K562 (cell line): ENCODE results near the gene NFKB2. TPM values are rescaled to one million over a fixed set of nuclear protein-coding genes. Genes with fewer than 3 reads are reported as not detected.

Experiments
- ATAC-seq: fragments of 200-7000 bp; cut with Tn5 transposase; 3 replicates; pipeline ENCODE4 v1.9.1; 2020; ENCODE audit warnings: moderate library complexity
- BruUV-seq: library from RNA; stranded (reverse); fragments of 400-500 nt; replicated peaks from 2 replicates; lab custom pipeline; 2021; lab: Mats Ljungman, UMichigan
- CTCF ChIA-PET: fragments of 300-600 bp; formaldehyde crosslinking; extraction: SDS; loops from one replicate; lab custom pipeline; 2021; ENCODE audit warnings: low intra/inter-chr PET ratio; lab: Yijun Ruan, JAX
- POLR2A ChIA-PET: fragments of 300-600, 350-650 bp; sonication (Branson Sonifier 250); formaldehyde crosslinking; extraction: SDS; loops from one replicate; lab custom pipeline; 2021; ENCODE audit warnings: antibody characterized with exemption, inconsistent platforms; lab: Yijun Ruan, JAX
- DNase-seq, 4 experiments: peaks; one replicate each; pipeline versions ENCODE4 v3.0.0 to v3.0.0-alpha.2; 2011 to 2018; ENCODE audit warnings: low spot score in 3 of 4, mixed read lengths in 3 of 4; ENCODE audit errors: extremely low read depth in 1 of 4
- FAIRE-seq: peaks from 2 replicates; lab custom pipeline; 2011; peaks lifted over from hg19 to GRCh38; lab: Jason Lieb, UNC
- H2AFZ ChIP-seq: 2 replicates; pipeline ENCODE4 v1.6.0; 2011; ENCODE audit warnings: low read depth, low read length, control low read depth, inconsistent platforms
- H3K27ac ChIP-seq: fragments of 200-600 bp; 3 replicates; pipeline ENCODE4 v1.8.0; 2011; ENCODE audit warnings: low read depth, mild to moderate bottlenecking, control low read depth, inconsistent platforms, low read length, moderate library complexity, mixed read lengths; ENCODE audit errors: extremely low read depth
- H3K27me3 ChIP-seq, 2 experiments: fragments of 300-600 bp in 1 of 2; 2 replicates in 1 of 2; 3 replicates in 1 of 2; pipeline versions ENCODE4 v1.6.0 to v1.8.0; 2011; ENCODE audit warnings: inconsistent platforms in 2 of 2, low read length in 2 of 2, mild to moderate bottlenecking in 1 of 2, mixed read lengths in 1 of 2, moderate library complexity in 1 of 2; ENCODE audit not compliant: control insufficient read depth in 2 of 2, insufficient read depth in 2 of 2
- H3K36me3 ChIP-seq: fragments of 300-600 bp; 3 replicates; pipeline ENCODE4 v1.8.0; 2011; ENCODE audit warnings: mild to moderate bottlenecking, low read length, inconsistent platforms; ENCODE audit not compliant: control insufficient read depth, insufficient read depth
- H3K4me1 ChIP-seq, 2 experiments: fragments of 200-600 bp in 1 of 2; replicated peaks in 1 of 2; 2 replicates in 1 of 2; 3 replicates in 1 of 2; pipeline versions ENCODE4 v1.5.1 to v1.8.0; 2011; ENCODE audit warnings: inconsistent platforms in 2 of 2, low read length in 2 of 2, mild to moderate bottlenecking in 1 of 2, mixed read lengths in 1 of 2, moderate library complexity in 1 of 2; ENCODE audit not compliant: control insufficient read depth in 2 of 2, insufficient read depth in 2 of 2
- H3K4me2 ChIP-seq: 2 replicates; pipeline ENCODE4 v1.6.1; 2011; ENCODE audit warnings: low read length, control low read depth, inconsistent platforms, mixed read lengths; ENCODE audit not compliant: insufficient read depth
- H3K4me3 ChIP-seq: fragments of 200-600 bp; sonication (generic), shearing (Covaris generic); 2 replicates; pipeline ENCODE4 v1.5.1; 2016; ENCODE audit warnings: control low read depth, inconsistent platforms
- H3K79me2 ChIP-seq: fragments of 200-600 bp; 3 replicates; pipeline ENCODE4 v1.8.0; 2011; ENCODE audit warnings: low read length, inconsistent platforms; ENCODE audit not compliant: control insufficient read depth, insufficient read depth
- H3K9ac ChIP-seq, 2 experiments: 2 replicates each; pipeline versions ENCODE4 v1.6.0 to v1.6.1; 2011; ENCODE audit warnings: low read depth in 2 of 2, low read length in 2 of 2, control low read depth in 1 of 2, inconsistent platforms in 1 of 2, mild to moderate bottlenecking in 1 of 2, mixed read lengths in 1 of 2; ENCODE audit not compliant: insufficient read depth in 1 of 2
- H3K9me1 ChIP-seq: one replicate; pipeline ENCODE4 v1.6.0; 2011; ENCODE audit warnings: inconsistent platforms, mild to moderate bottlenecking, low read length, moderate library complexity; ENCODE audit not compliant: control insufficient read depth, insufficient read depth
- H3K9me3 ChIP-seq: replicated peaks from 2 replicates; pipeline ENCODE4 v1.5.1; 2011; ENCODE audit warnings: low read depth, low read length, inconsistent platforms; ENCODE audit not compliant: control insufficient read depth, insufficient read depth
- H4K20me1 ChIP-seq: replicated peaks from 2 replicates; pipeline ENCODE4 v1.6.1; 2011; ENCODE audit warnings: low read length, inconsistent platforms, mixed read lengths; ENCODE audit not compliant: control insufficient read depth, insufficient read depth
- POLR2AphosphoS5 ChIP-seq: IDR thresholded peaks from 2 replicates; pipeline ENCODE4 v1.6.1; 2011; ENCODE audit warnings: mild to moderate bottlenecking, low read depth, low read length, moderate library complexity; ENCODE audit not compliant: control insufficient read depth, insufficient read depth
- XRCC5 ChIP-seq: fragments of 200-400 bp; formaldehyde crosslinking; IDR thresholded peaks from 2 replicates; pipeline ENCODE4 v1.6.1; 2017; ENCODE audit warnings: low read depth, mild to moderate bottlenecking, low read length
- ZC3H4 ChIP-seq: sonication (generic); formaldehyde crosslinking; IDR thresholded peaks from 2 replicates; pipeline ENCODE4 v1.9.0; 2021; ENCODE audit warnings: missing genetic modification reagents, borderline replicate concordance
- ZFX ChIP-seq: sonication (generic); formaldehyde crosslinking; IDR thresholded peaks from 2 replicates; pipeline ENCODE4 v1.8.0; 2022; ENCODE audit warnings: mild to moderate bottlenecking, missing genetic modification reagents, moderate library complexity
- ZNF197 ChIP-seq: fragments of 200-800 bp; sonication (Bioruptor generic); IDR thresholded peaks from 2 replicates; pipeline ENCODE4 v1.6.1; 2016; ENCODE audit warnings: low read depth, missing genetic modification characterization, missing compliant biosample characterization
- WGBS: fragments of 100-300 bp; shearing (Covaris generic); methylation state at CpG from one replicate; pipeline ENCODE4 v1.1.6; 2016; ENCODE audit warnings: low coverage, mixed read lengths; ENCODE audit not compliant: insufficient coverage; ENCODE audit errors: missing lambda C conversion rate; 5-methylcytosine and 5-hydroxymethylcytosine counted together
- in situ Hi-C: fragments of 300-500 bp; cut with MboI; formaldehyde crosslinking; loops from 4 replicates; pipeline ENCODE4 v1.15.0; 2018; ENCODE audit warnings: inconsistent platforms, mixed read lengths
- intact Hi-C: fragments of 100-400 bp; cut with micrococcal nuclease; formaldehyde crosslinking; loops from 2 replicates; pipeline ENCODE4 v1.14.2; 2022
- polyA plus RNA-seq, 8 experiments: library from polyadenylated mRNA; depleted of rRNA in 4 of 8; stranded (reverse) in 5 of 8; unstranded in 3 of 8; fragments of >200 nt; fragmentation: Nextera tagmentation in 2 of 8; fragmentation: Illumina TruSeq in 1 of 8; extraction: Ambion mirVana in 2 of 8; extraction: Trizol in 1 of 8; gene quantifications; 2 replicates each; pipeline versions ENCODE4 v1.2.1 to v1.2.3, GENCODE V29; 2011 to 2014; ENCODE audit warnings: inconsistent platforms in 1 of 8, missing spikeins in 1 of 8
- total RNA-seq, 7 experiments: library from RNA; depleted of rRNA in 6 of 7; stranded (reverse); fragments of >200 nt in 6 of 7; fragmentation: Illumina TruSeq in 2 of 7; extraction: Trizol in 2 of 7; gene quantifications; 2 replicates each; pipeline versions ENCODE4 v1.2.1 to v1.2.3, GENCODE V29; 2011 to 2021; ENCODE audit warnings: low replicate concordance in 1 of 7
- TF ChIP-seq, protein P1 (sequence below): sonication (generic); formaldehyde crosslinking; IDR thresholded peaks from 2 replicates; pipeline ENCODE4 v1.8.0; 2022; ENCODE audit warnings: mild to moderate bottlenecking, missing genetic modification reagents

The NFKB2 gene
- total and polyA plus RNA-seq, 9 of the 15 experiments (the other 6 are each of a cell fraction or from before 2014, with no cell fraction given): 0.07 to 20.3 (median 7.9) TPM

DNA sequence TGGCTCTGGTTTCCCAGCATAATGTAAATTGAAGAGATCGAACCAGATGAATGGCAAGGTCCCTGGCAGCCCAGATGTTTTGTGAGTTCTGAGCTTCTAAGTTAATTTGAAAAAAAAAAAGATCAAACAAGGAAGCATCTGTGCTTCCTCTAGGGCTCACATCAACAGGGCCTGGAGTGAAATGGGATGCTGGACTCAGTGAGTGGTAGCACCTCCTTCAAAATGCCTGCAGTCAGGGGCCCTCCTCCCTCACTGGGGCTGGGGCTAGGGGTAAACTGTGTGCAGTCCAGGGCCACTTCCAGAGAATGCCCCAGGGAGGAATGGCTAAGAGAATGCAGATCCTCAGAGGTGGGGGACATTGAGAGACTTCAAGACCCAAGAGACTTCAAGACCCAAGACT, 42.9 kb downstream of the NFKB2 start:
- ATAC-seq (no peak), FAIRE-seq (no peak), DNase-seq (no peak)
- H3K27ac ChIP-seq: peak overlapping the region; percentile 50; the same call in 1 of the 3 replicates
- POLR2A ChIA-PET: interaction anchor here (0.6 to 1.1 kb wide), 2 partner anchors 12 to 204 kb away, joined by 3 read pairs; no protein-coding TSS in a partner anchor
- peaks cover 4% of the 10 kb centered on the region for H4K20me1 ChIP-seq
- CTCF ChIA-PET: no interaction called here
- intact Hi-C loops: no loop called here
- in situ Hi-C loops: loop anchor here (25.0 kb wide), 1 partner anchor 601 kb away; the partner anchor contains the start of gene KCNIP2
- no peaks in the 10 kb centered on the region for H3K9me1 ChIP-seq
- peak overlapping the region; percentile 80 for H3K4me3 ChIP-seq
- TF ChIP-seq ZFX (CRISPR knock-in tag) (0 out of 2 replicates have a peak, but pooled peaks have one; percentile 4), POLR2AphosphoS5 (peak; percentile 27; the same call in 1 of the 2 replicates), XRCC5 (no peak)
- H3K9me3 ChIP-seq: no peaks in the 10 kb centered on the region
- H3K4me2 ChIP-seq: peak overlapping the region; percentile 85
- no TSS peak for BruUV-seq
- H3K9ac ChIP-seq: peak overlapping the region; percentile 58 to 93
- H3K4me1 ChIP-seq: peaks cover 26 to 30% of the 10 kb centered on the region in 2 experiments
- H3K27me3 ChIP-seq: no peaks in the 10 kb centered on the region
- H2AFZ ChIP-seq: no peak overlapping the region
- H3K36me3 ChIP-seq: peaks cover 10% of the 10 kb centered on the region; the same call in 2 of the 3 replicates
- H3K79me2 ChIP-seq: peaks cover 44% of the 10 kb centered on the region
- 0% methylated on average over 1 of the region's 1 CpG for WGBS

DNA sequence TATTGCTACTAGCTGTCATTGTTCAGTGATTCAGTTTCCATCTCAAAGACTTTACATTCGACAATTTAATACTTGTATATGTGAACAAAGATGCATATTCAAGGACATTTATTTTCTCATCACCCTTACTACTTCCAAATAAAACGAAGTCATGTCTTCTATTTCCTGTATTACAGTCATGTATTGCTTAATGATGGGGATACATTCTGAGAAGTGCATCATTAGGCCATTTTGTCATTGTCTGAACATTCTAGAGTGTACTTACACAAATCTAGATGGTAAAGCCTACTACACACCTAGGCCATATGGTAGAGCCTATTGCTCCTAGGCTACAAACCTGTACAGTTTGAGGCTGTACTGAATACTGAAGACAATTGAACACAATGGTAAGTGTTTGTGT, 49.3 kb downstream of the NFKB2 start:
- H3K27ac ChIP-seq: no peak overlapping the region
- H2AFZ ChIP-seq: no peak overlapping the region
- WGBS: 55% methylated on average over 2 of the region's 2 CpGs
- ATAC-seq (no peak), DNase-seq (no peak), FAIRE-seq (no peak)
- no peaks in the 10 kb centered on the region for H4K20me1 ChIP-seq
- ChIA-PET CTCF (no interaction called here), POLR2A (interaction anchor here (1.2 kb wide), 1 partner anchor 10 kb away, joined by 4 read pairs; no protein-coding TSS in a partner anchor)
- no peak overlapping the region for H3K4me3 ChIP-seq
- no peaks in the 10 kb centered on the region for H3K27me3 ChIP-seq
- no peak overlapping the region for H3K4me2 ChIP-seq
- no peaks in the 10 kb centered on the region for H3K9me3 ChIP-seq
- H3K79me2 ChIP-seq: peaks cover 6% of the 10 kb centered on the region; the same call in 1 of the 3 replicates
- no peaks in the 10 kb centered on the region for H3K9me1 ChIP-seq
- intact Hi-C loops (no loop called here), in situ Hi-C loops (loop anchor here (25.0 kb wide), 1 partner anchor 608 kb away; the partner anchor contains the start of gene KCNIP2)
- BruUV-seq: no TSS peak
- no peak overlapping the region for H3K9ac ChIP-seq
- TF ChIP-seq, protein P1, sequence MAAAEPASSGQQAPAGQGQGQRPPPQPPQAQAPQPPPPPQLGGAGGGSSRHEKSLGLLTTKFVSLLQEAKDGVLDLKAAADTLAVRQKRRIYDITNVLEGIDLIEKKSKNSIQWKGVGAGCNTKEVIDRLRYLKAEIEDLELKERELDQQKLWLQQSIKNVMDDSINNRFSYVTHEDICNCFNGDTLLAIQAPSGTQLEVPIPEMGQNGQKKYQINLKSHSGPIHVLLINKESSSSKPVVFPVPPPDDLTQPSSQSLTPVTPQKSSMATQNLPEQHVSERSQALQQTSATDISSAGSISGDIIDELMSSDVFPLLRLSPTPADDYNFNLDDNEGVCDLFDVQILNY (CRISPR knock-in tag): no peak
- no peak for TF ChIP-seq ZC3H4 (CRISPR knock-in tag)
- no peak for TF ChIP-seq ZNF197 (CRISPR knock-in tag)
- no peaks in the 10 kb centered on the region; the same call in 2 of the 3 replicates for H3K36me3 ChIP-seq
- peaks cover 6 to 7% of the 10 kb centered on the region in 2 experiments; a peak in 4 of 5 replicates for H3K4me1 ChIP-seq
